ENCODE results near the gene NBEAL2.
A peak's percentile ranks its signal among the peaks of the same experiment; 100 is the strongest.

NBEAL2 gene, protein sequence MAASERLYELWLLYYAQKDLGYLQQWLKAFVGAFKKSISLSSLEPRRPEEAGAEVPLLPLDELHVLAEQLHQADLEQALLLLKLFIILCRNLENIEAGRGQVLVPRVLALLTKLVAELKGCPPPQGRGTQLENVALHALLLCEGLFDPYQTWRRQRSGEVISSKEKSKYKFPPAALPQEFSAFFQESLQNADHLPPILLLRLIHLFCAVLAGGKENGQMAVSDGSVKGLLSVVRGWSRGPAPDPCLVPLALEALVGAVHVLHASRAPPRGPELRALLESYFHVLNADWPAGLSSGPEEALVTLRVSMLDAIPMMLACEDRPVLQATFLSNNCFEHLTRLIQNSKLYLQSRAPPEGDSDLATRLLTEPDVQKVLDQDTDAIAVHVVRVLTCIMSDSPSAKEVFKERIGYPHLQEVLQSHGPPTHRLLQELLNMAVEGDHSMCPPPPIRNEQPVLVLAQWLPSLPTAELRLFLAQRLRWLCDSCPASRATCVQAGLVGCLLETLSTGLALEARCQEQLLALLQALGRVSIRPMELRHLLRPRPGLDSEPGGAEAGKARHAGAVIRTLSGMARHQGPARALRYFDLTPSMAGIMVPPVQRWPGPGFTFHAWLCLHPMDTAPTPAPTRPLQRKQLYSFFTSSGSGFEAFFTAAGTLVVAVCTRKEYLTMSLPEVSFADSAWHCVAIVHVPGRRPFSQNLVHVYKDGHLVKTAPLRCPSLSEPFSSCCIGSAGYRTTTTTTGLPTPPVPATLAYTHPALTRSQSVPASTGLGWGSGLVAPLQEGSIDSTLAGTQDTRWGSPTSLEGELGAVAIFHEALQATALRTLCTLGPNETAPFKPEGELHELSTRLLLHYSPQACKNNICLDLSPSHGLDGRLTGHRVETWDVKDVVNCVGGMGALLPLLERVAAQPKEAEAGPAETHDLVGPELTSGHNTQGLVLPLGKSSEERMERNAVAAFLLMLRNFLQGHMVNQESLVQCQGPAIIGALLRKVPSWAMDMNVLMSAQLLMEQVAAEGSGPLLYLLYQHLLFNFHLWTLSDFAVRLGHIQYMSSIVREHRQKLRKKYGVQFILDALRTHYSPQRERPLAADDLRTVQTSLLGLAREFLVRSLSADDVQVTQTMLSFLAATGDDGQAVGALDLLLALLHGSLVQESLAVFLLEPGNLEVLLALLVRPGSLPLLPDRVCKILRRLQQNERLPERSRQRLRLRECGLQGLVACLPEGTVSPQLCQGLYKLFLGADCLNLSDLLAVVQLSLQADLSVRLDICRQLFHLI (N-terminal part only)

DNA sequence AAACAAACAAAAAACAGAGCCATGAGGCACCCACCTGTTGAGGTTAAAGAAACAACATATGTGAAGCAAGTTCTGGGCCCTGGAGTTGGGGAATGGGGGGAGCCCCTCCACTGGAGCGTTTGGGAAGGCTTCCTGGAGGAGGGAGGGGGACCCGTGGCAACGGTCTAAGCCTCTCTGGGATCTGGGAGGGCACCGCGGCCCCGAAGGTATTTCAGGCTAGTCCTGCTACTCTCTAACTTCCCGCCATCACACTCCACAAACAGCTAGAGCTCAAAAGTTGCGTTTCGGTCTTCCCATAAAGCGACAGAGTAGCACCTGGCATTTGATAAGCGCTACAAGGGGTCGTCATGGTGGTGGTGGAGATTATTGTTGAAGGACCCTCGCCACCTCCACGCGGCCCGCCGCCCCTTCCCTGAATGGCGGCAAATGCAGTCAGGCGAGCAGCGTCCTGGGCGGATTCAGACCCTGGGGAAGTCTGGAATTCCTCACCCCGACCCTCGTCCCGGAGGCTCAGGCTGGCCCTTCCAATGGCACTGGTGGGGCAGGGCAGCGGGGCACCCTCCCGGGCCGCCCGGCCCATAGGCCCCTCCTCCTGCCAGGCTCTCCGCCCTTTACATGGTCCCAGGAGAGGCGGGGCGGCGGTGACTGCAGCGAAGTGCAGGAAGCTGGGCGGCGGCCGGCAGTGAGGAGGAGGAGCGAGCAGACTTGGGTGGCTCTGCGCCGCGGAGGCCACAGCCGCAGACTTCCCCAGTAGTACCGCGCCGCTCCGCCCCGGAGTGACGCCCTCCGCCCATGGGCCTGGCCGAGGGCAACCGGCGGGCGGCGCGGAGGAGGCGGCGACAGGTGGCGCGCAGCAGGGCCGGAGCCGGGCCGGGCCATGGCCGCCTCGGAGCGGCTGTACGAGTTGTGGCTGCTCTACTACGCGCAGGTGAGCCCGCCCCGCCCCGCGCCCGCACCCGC is at the start of gene NBEAL2:
TSS of gene NBEAL2 (plus strand) at position 682 of the 960 bp plus-strand sequence. CDS start at position 878, 196 bp downstream.
- peak; percentile 33 to 83 for DNase-seq

DNA sequence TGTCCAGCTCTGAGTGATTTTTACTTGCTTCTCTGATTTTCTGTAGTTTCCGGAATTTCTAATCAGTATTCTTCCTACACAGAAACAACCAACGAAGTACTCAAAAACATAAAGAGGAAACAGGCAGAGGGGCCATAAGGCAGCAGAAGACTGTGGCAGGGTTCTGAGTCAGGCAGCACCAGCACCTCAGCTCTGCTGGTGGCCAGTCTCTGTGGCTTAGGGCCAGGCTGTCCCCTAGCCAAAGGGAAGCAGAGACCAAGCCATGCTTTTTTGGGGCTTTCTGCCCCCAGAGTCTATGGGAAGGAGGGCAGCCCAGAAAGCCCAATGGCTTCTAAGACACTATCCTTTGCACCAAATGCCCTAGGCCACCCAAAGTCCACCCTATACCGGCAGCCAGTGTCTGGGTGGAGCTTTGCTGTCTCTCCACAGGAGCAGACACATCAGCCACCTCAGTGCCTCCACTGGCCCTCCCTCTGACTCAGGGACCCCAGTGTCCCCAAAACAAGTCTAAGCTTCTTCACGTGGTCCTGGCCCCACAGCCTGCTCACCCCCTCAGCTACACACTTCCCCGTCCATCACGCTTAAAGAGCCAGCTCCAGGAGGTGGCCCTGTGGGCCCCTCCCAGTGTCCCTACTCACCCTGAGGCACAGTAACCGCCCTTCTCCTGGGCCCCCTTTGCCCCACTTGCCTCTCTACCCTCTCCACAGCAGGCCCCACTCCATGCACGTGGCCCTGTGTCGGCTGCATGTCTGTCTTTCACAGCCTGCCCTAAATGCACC is 49.1 kb upstream of the NBEAL2 start:
- DNase-seq: no peak

GRCh38 chr3:46930945-46931403 is 48.5 kb upstream of the NBEAL2 start:
- no peak for DNase-seq

GRCh38 chr3:46931631-46932331 is 47.7 kb upstream of the NBEAL2 start:
- DNase-seq: no peak

- no peak for DNase-seq
Measured at GRCh38 chr3:46932455-46933225, 46.8 kb upstream of the NBEAL2 start.

- no peak for DNase-seq
Measured at GRCh38 chr3:46933261-46933660, 46.2 kb upstream of the NBEAL2 start.

DNA sequence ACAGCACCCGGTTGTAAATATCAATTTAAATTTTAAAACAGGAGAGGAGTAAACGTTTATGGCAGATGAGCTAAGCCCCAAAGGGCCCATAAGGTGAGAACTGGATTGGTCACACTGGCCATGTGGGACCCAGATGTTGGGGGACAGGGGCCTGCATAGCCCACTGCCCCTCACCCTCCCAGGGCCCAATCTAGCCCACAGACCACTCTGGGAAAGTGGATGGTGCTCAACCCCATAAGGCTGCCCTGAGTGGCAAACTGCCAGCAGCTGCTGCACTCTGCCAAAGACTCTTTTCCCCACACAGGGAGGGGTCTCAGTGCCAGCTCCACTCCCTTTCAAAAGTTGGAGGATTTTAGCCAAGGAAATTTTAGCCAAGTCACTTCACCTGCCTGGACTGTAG is 45.4 kb upstream of the NBEAL2 start:
- peak in 1 of 2 experiments; percentile 57 for DNase-seq

- DNase-seq: peak in 1 of 2 experiments; percentile 37
Measured at GRCh38 chr3:46934498-46935167, 44.8 kb upstream of the NBEAL2 start.

DNA sequence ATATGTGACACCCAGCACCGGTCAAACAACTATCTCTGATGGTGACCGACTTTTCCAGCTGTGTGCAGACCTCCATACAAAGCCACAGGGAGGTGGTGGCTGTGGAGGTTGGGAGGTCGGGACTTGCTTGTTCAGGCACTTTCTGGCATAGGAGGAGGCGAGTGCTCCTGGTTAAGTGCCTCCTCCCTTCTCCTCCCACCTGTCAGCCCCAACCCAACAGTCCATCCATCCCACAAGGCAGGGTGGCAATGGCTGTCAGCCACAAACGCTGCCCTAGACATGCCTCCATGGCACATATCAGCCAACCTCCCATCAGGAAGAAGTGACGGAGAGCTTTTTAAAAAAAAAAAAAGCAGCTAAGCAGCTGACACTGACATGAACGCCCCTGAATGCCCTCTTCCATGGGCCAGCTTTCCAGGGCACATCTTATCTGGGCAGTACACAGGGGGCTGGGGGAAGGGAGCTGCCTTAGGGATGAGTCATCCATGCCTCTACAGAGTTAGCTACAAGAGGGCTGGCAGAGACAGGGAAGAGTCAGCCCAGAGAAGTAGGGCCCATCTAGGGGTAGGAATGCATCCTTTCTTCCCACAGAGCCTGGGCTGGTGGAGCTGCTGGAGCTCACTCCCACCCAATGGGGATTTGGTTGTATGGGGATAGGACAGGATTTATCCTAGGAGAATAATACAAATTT is 44.2 kb upstream of the NBEAL2 start:
- DNase-seq: peak; percentile 26 to 72

DNA sequence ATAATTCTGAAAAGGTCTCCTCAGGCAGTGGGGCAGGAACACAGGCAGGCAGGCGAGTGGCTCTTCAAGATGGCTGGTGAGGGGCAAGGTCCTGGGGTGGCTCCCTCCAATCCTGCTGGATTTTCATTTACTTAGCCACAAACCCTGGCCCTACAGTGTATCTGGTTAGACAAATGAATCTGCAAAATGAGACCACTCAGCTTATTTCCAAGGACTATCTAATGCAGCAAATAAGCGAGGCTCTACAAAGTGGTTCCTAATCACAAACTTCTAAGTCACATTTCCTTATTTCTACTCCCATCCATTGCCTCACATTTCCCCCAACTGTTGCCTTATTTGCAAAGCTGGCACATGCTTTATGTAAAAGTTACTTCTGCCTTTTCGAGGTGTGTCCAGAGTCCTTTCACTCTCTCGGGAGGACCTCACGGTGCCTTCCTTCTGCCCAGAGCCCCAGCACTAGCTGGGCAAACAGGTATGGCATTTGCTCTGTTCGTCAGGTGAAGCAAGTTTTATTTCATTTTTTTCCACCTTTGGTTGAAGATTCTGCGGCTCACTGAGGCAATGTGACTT is 43.4 kb upstream of the NBEAL2 start:
- no peak for DNase-seq

DNA sequence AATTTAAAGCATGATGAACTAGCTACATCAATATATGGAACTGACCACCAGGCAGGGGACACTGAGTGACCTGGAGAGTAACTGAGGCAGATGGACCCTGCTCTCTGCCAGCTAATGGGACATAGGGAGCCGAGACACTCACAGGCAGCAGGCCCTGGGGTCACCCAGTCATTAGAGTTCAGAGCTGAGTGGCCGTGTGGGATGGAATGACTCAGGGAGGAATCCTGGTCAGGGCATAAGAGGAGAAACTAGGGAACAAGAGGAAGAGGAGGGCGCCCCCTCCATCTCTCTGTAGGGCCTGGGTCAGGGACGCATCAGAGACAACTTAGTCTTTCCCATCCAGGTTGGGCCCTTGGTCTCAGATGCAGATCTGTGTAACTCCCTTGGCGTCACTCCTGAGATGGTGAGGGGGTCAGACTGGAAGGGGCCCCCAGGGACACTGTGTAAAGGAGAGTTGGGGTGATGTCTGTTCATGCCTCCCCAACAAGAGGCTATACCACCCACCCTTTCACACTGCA is 42.7 kb upstream of the NBEAL2 start:
- no peak for DNase-seq

DNA sequence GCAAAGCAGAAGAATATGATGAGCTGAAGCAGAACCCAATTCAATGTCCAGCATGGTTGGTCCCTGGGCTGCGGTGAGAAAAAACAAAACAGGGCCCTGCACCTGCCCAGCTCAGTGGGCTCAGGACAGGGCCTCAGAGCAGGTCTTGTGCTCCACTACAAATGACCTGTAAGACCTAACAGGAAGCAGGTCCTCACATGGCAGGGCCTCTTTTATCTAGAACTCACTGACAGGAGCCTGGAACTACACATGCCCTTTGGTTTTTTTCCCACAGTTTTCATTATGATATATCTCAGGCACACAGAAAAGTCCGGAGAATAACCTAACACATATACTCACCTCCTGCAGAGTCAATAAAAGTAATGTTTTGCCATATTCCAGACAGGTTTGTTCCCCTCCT is 41.3 kb upstream of the NBEAL2 start:
- no peak for DNase-seq

DNA sequence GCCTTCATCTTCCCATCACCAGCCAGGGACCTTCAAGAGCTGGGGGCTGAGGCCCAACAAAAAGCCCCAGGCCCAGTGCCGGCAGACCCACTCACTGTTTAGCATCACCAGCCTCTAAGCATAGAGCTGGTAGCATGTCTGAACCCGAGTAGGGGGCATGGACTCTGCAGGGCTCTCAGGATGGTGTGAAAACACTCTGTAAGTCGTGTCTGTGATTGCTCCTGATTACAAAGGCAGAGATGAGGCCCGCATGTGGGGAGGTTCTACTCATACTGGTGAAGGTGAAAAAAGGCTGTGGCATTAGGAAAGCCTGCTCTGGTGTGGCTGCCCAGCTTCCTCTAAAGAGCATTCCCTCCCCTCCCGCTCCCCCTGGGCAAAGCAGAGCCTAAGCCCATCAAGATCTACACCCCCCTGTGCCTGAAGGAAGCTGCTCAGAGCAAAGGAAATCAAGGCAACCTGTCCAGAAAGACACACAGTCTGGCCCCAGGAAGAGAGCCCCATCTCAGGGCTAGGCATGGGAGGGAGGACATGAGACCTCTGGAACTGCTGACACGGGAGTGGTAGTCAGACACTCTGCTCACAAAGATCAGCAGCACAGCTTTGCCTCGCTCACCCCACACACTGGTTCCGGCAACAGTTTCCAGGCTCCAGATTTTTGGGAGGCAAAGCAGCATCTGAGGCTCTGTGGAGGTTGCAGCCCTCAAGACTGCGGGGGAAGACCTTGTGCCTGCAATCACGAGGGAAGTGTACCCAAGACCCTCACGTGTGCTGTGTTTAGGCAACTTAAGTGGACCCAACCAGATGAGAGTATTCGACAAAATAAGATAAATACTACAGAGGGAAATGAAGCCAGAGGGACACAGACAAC is 39.7 kb upstream of the NBEAL2 start:
- no peak for DNase-seq

GRCh38 chr3:46942076-46942475 is 37.4 kb upstream of the NBEAL2 start:
- DNase-seq: no peak

GRCh38 chr3:46942481-46943236 is 36.8 kb upstream of the NBEAL2 start:
- no peak for DNase-seq

All from NCI-H446 (cell line).